HUES64 (cell line): Measurements from ENCODE around the gene LSAMP.

Source experiments
- H3K27ac ChIP-seq: 2 replicates; pipeline ENCODE4 v1.7.0; 2013; ENCODE audit warnings: low read depth, low read length, inconsistent platforms
- H3K27me3 ChIP-seq: 2 replicates; pipeline ENCODE4 v1.6.1; 2013; ENCODE audit warnings: mild to moderate bottlenecking, low read length; ENCODE audit not compliant: insufficient read depth
- H3K36me3 ChIP-seq: 2 replicates; pipeline ENCODE4 v1.6.1; 2013; ENCODE audit warnings: mild to moderate bottlenecking, low read length; ENCODE audit not compliant: insufficient read depth
- H3K4me1 ChIP-seq: 2 replicates; pipeline ENCODE4 v1.6.1; 2013; ENCODE audit warnings: mild to moderate bottlenecking, low read length, moderate library complexity; ENCODE audit not compliant: insufficient read depth
- H3K4me3 ChIP-seq: 2 replicates; pipeline ENCODE4 v1.5.1; 2013; ENCODE audit warnings: mild to moderate bottlenecking, low read length, moderate library complexity
- H3K9ac ChIP-seq: 2 replicates; pipeline ENCODE4 v1.6.1; 2013; ENCODE audit warnings: mild to moderate bottlenecking, low read depth, low read length
- H3K9me3 ChIP-seq: 2 replicates; pipeline ENCODE4 v1.6.1; 2013; ENCODE audit warnings: low read depth, low read length; ENCODE audit not compliant: insufficient read depth
- WGBS: fragments of 150-250, 120-280 bp; methylation state at CpG from one replicate; pipeline ENCODE4 v1.1.7; 2013; ENCODE audit warnings: missing lambda C conversion rate; 5-methylcytosine and 5-hydroxymethylcytosine counted together

Gene LSAMP

DNA sequence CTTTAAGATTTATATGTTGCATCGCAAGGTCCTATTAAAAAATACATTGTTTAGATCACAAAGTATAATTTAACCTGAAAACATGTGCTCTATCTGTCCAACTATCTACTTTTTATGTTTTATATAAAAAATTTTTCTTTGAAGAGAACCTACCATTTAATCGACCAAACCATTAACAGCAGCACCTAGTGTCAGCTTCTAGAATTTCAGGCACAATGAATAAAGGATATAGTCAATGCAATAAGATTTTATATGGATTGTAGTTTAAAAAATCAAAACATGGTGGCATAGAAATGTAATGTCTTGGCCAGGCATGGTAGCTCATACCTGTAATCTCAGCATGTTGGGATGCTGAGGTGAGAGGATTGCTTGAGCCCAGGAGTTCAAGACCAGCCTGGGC lies 508.2 kb downstream of the LSAMP start:
- Histone ChIP-seq H3K4me3 (no peak overlapping the region), H3K36me3 (no peaks in the 10 kb centered on the region), H3K27me3 (no peaks in the 10 kb centered on the region), H3K9me3 (no peaks in the 10 kb centered on the region), H3K27ac (no peak overlapping the region), H3K4me1 (no peaks in the 10 kb centered on the region), H3K9ac (no peak overlapping the region)
- WGBS: no CpG with 5 or more reads among the region's 2 CpGs

- WGBS: 95% methylated on average over 7 of the region's 7 CpGs
- no peaks in the 10 kb centered on the region for H3K27me3 ChIP-seq
- no peaks in the 10 kb centered on the region for H3K36me3 ChIP-seq
- no peaks in the 10 kb centered on the region for H3K4me1 ChIP-seq
- no peaks in the 10 kb centered on the region for H3K9me3 ChIP-seq
- H3K9ac ChIP-seq: no peak overlapping the region
- no peak overlapping the region for H3K4me3 ChIP-seq
- no peak overlapping the region for H3K27ac ChIP-seq
Measured at GRCh38 chr3:115932807-115933206, 512.5 kb downstream of the LSAMP start.

DNA sequence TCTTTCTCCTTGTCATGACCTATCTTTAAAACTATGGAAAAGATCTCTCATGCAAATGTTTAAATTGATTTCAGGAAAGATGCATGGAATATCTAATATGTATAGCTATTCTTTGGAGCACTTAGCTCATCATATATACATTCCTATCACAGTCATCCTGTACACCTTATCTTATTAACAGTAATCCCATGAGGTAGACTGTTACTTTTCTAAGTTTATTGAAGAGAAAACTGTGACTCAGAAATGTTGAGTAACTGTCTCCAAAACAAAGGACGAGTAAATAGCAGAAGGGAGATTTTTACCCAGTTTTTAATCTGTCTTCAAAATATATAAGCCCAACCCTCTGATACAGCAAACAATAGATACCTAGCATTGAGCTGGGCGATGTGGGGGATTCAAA lies 513.7 kb downstream of the LSAMP start:
- Histone ChIP-seq H3K4me1 (no peaks in the 10 kb centered on the region), H3K9me3 (no peaks in the 10 kb centered on the region), H3K27me3 (no peaks in the 10 kb centered on the region), H3K4me3 (no peak overlapping the region), H3K27ac (no peak overlapping the region), H3K36me3 (no peaks in the 10 kb centered on the region), H3K9ac (no peak overlapping the region)
- 88% methylated on average over 1 of the region's 2 CpGs for WGBS

- no peaks in the 10 kb centered on the region for H3K27me3 ChIP-seq
- no peak overlapping the region for H3K9ac ChIP-seq
- no peak overlapping the region for H3K27ac ChIP-seq
- H3K4me3 ChIP-seq: no peak overlapping the region
- H3K9me3 ChIP-seq: no peaks in the 10 kb centered on the region
- WGBS: 74% methylated on average over 2 of the region's 3 CpGs
- H3K36me3 ChIP-seq: no peaks in the 10 kb centered on the region
- H3K4me1 ChIP-seq: no peaks in the 10 kb centered on the region
Measured at GRCh38 chr3:115930922-115931321, 514.4 kb downstream of the LSAMP start.

DNA sequence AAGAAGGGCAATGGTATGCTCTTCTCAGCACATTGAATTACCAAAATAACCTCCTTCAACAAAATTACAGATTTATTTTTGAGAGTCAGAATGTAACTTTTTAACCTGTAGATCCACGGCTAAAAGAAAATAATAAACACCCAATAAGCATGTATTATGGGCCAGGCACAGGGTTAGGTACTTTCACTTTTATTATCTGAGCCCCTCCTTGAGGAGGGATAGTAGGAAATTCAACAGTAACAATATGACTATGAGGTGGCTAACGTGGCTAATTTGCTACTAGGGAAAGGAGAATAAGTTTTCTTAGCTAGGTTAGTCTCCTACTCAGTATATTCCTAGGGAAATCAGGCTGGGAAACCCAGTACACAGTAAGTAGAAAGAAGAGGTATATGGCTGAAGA lies 515.1 kb downstream of the LSAMP start:
- Histone ChIP-seq H3K27me3 (no peaks in the 10 kb centered on the region), H3K36me3 (no peaks in the 10 kb centered on the region), H3K9ac (no peak overlapping the region), H3K9me3 (no peaks in the 10 kb centered on the region), H3K27ac (no peak overlapping the region), H3K4me3 (no peak overlapping the region), H3K4me1 (no peaks in the 10 kb centered on the region)
- 100% methylated on average over 2 of the region's 2 CpGs for WGBS

DNA sequence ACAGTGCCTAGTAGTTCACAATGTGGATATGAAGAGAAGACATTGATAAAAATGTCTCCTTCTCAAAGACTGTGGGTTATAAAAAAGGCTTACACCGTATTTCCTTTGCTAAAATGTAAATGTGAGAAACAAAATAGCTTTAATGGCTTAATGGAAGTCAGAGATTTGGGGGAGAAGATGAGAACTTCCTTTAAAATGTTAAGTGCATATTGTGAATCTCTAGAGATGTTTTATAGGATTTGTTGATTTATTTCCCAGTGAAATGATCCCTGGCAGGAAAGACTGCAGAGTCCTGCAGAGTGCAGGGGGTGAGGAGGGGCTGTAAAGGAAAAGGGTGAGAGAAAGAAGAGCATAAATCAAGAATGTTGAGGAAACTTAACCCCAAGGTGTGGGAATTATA lies 516.9 kb downstream of the LSAMP start:
- WGBS: 89% methylated on average over 1 of the region's 1 CpG
- Histone ChIP-seq H3K4me3 (no peak overlapping the region), H3K9me3 (no peaks in the 10 kb centered on the region), H3K27me3 (no peaks in the 10 kb centered on the region), H3K27ac (no peak overlapping the region), H3K9ac (no peak overlapping the region), H3K36me3 (no peaks in the 10 kb centered on the region), H3K4me1 (no peaks in the 10 kb centered on the region)

- H3K9me3 ChIP-seq: no peaks in the 10 kb centered on the region
- no peaks in the 10 kb centered on the region for H3K36me3 ChIP-seq
- no peak overlapping the region for H3K27ac ChIP-seq
- H3K4me1 ChIP-seq: no peaks in the 10 kb centered on the region
- H3K9ac ChIP-seq: no peak overlapping the region
- H3K4me3 ChIP-seq: no peak overlapping the region
- H3K27me3 ChIP-seq: no peaks in the 10 kb centered on the region
Measured at GRCh38 chr3:115927197-115927596, 518.1 kb downstream of the LSAMP start.

GRCh38 chr3:115922681-115923347 lies 522.5 kb downstream of the LSAMP start:
- Histone ChIP-seq H3K9ac (no peak overlapping the region), H3K27ac (no peak overlapping the region), H3K36me3 (no peaks in the 10 kb centered on the region), H3K4me3 (no peak overlapping the region), H3K4me1 (no peaks in the 10 kb centered on the region), H3K9me3 (no peaks in the 10 kb centered on the region), H3K27me3 (no peaks in the 10 kb centered on the region)
- WGBS: 87% methylated on average over 1 of the region's 1 CpG

- Histone ChIP-seq H3K36me3 (no peaks in the 10 kb centered on the region), H3K27ac (no peak overlapping the region), H3K9me3 (no peaks in the 10 kb centered on the region), H3K9ac (no peak overlapping the region), H3K27me3 (no peaks in the 10 kb centered on the region), H3K4me1 (no peaks in the 10 kb centered on the region), H3K4me3 (no peak overlapping the region)
Measured at GRCh38 chr3:115921711-115922110, 523.6 kb downstream of the LSAMP start.

DNA sequence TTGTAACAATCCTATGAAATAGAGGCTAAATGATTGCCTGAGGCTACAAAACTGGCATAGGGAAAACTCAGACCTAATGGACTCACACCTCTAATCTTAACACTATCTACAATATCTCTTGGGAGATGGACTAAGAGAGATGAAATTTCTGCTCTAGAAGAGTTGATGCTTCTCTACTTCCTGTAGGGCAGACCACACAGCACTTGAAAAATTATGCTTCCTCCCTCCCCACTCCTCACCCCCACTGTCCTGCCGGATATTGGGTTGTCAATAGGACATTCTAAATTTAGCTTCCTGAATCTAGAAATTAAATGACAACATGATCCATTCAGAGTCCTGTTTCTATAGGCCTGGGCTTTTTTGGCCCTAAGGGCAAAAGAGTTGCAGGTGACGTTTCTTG lies 526.4 kb downstream of the LSAMP start:
- Histone ChIP-seq H3K9me3 (no peaks in the 10 kb centered on the region), H3K9ac (no peak overlapping the region), H3K4me3 (no peak overlapping the region), H3K4me1 (0 out of 2 replicates have a peak, but pooled peaks cover 6% of the 10 kb centered on the region), H3K27me3 (no peaks in the 10 kb centered on the region), H3K36me3 (no peaks in the 10 kb centered on the region), H3K27ac (no peak overlapping the region)
- 88% methylated on average over 2 of the region's 2 CpGs for WGBS

GRCh38 chr3:115916866-115917265 lies 528.4 kb downstream of the LSAMP start:
- H3K27ac ChIP-seq: no peak overlapping the region
- no peaks in the 10 kb centered on the region for H3K36me3 ChIP-seq
- no peak overlapping the region for H3K4me3 ChIP-seq
- WGBS: 96% methylated on average over 1 of the region's 1 CpG
- peaks cover 15% of the 10 kb centered on the region; the same call in 1 of the 2 replicates for H3K4me1 ChIP-seq
- no peaks in the 10 kb centered on the region for H3K27me3 ChIP-seq
- H3K9ac ChIP-seq: no peak overlapping the region
- H3K9me3 ChIP-seq: no peaks in the 10 kb centered on the region

- H3K27ac ChIP-seq: no peak overlapping the region
- H3K4me1 ChIP-seq: peaks cover 15% of the 10 kb centered on the region; the same call in 1 of the 2 replicates
- H3K36me3 ChIP-seq: no peaks in the 10 kb centered on the region
- WGBS: 100% methylated on average over 1 of the region's 1 CpG
- no peak overlapping the region for H3K9ac ChIP-seq
- no peak overlapping the region for H3K4me3 ChIP-seq
- no peaks in the 10 kb centered on the region for H3K9me3 ChIP-seq
- H3K27me3 ChIP-seq: no peaks in the 10 kb centered on the region
Measured at GRCh38 chr3:115915061-115915460, 530.2 kb downstream of the LSAMP start.
